ENCODE data around the gene ATP5F1C. TPM values are rescaled to one million over a fixed set of nuclear protein-coding genes. Genes with fewer than 3 reads are reported as not detected.
A peak's percentile ranks its signal among the peaks of the same experiment; 100 is the strongest.

ATP5F1C gene
- total RNA-seq, 1 donor, result 209 TPM

- Histone ChIP-seq H2AFZ (ENCODE audit: low read length) (no peak overlapping the region), H3K27ac (ENCODE audit: low read depth, low read length) (no peak overlapping the region), H3K27me3 (ENCODE audit: insufficient read depth, low read length) (no peaks in the 10 kb centered on the region), H3K4me3 (ENCODE audit: insufficient read depth, low read length) (no peak overlapping the region), H4K20me1 (ENCODE audit: insufficient read depth, low read length) (no peaks in the 10 kb centered on the region), H3K9me3 (ENCODE audit: low read depth, low read length) (no peaks in the 10 kb centered on the region), H3K36me3 (ENCODE audit: insufficient read depth, low read length) (peaks cover 24% of the 10 kb centered on the region), H3K4me2 (ENCODE audit: insufficient read depth, low read length) (no peak overlapping the region), H3K4me1 (ENCODE audit: insufficient read depth, low read length) (no peaks in the 10 kb centered on the region), H3K79me2 (ENCODE audit: insufficient read depth, low read length) (no peaks in the 10 kb centered on the region)
- peak; percentile 50 for DNase-seq (ENCODE audit: insufficient read length, low spot score, missing footprints)
- no peak for TF ChIP-seq CTCF (IDR thresholded peaks at IDR 0.05; ENCODE audit: extremely low read depth, low read depth, low read length)
Measured at GRCh38 chr10:7750222-7750621, 37.8 kb upstream of the ATP5F1C start.

- Histone ChIP-seq H2AFZ (ENCODE audit: low read length) (no peak overlapping the region), H3K4me2 (ENCODE audit: insufficient read depth, low read length) (no peak overlapping the region), H3K79me2 (ENCODE audit: insufficient read depth, low read length) (no peaks in the 10 kb centered on the region), H3K4me3 (ENCODE audit: insufficient read depth, low read length) (no peak overlapping the region), H3K27me3 (ENCODE audit: insufficient read depth, low read length) (no peaks in the 10 kb centered on the region), H3K36me3 (ENCODE audit: insufficient read depth, low read length) (peaks cover 35% of the 10 kb centered on the region), H3K27ac (ENCODE audit: low read depth, low read length) (no peak overlapping the region), H3K9me3 (ENCODE audit: low read depth, low read length) (no peaks in the 10 kb centered on the region), H4K20me1 (ENCODE audit: insufficient read depth, low read length) (no peaks in the 10 kb centered on the region), H3K4me1 (ENCODE audit: insufficient read depth, low read length) (no peaks in the 10 kb centered on the region)
- no peak for TF ChIP-seq CTCF (IDR thresholded peaks at IDR 0.05; ENCODE audit: extremely low read depth, low read depth, low read length)
- DNase-seq (ENCODE audit: insufficient read length, low spot score, missing footprints), result no peak
Measured at GRCh38 chr10:7752251-7752650, 35.7 kb upstream of the ATP5F1C start.

GRCh38 chr10:7755103-7755502 is 32.9 kb upstream of the ATP5F1C start:
- H3K4me2 ChIP-seq (ENCODE audit: insufficient read depth, low read length), result no peak overlapping the region
- H3K36me3 ChIP-seq (ENCODE audit: insufficient read depth, low read length), result peaks cover 55% of the 10 kb centered on the region
- H3K27me3 ChIP-seq (ENCODE audit: insufficient read depth, low read length), result no peaks in the 10 kb centered on the region
- H3K4me3 ChIP-seq (ENCODE audit: insufficient read depth, low read length), result no peak overlapping the region
- no peak for TF ChIP-seq CTCF (IDR thresholded peaks at IDR 0.05; ENCODE audit: extremely low read depth, low read depth, low read length)
- no peaks in the 10 kb centered on the region for H4K20me1 ChIP-seq (ENCODE audit: insufficient read depth, low read length)
- H3K79me2 ChIP-seq (ENCODE audit: insufficient read depth, low read length), result no peaks in the 10 kb centered on the region
- H3K27ac ChIP-seq (ENCODE audit: low read depth, low read length), result no peak overlapping the region
- H3K9me3 ChIP-seq (ENCODE audit: low read depth, low read length), result no peaks in the 10 kb centered on the region
- no peak for DNase-seq (ENCODE audit: insufficient read length, low spot score, missing footprints)
- no peak overlapping the region for H2AFZ ChIP-seq (ENCODE audit: low read length)
- no peaks in the 10 kb centered on the region for H3K4me1 ChIP-seq (ENCODE audit: insufficient read depth, low read length)

GRCh38 chr10:7756360-7756992 is 31.5 kb upstream of the ATP5F1C start:
- H3K36me3 ChIP-seq (ENCODE audit: insufficient read depth, low read length), result peaks cover 68% of the 10 kb centered on the region
- H3K27ac ChIP-seq (ENCODE audit: low read depth, low read length), result no peak overlapping the region
- no peak overlapping the region for H2AFZ ChIP-seq (ENCODE audit: low read length)
- H3K9me3 ChIP-seq (ENCODE audit: low read depth, low read length), result no peaks in the 10 kb centered on the region
- H3K4me1 ChIP-seq (ENCODE audit: insufficient read depth, low read length), result no peaks in the 10 kb centered on the region
- peak; percentile 65 for TF ChIP-seq CTCF (IDR thresholded peaks at IDR 0.05; ENCODE audit: extremely low read depth, low read depth, low read length)
- H3K4me2 ChIP-seq (ENCODE audit: insufficient read depth, low read length), result no peak overlapping the region
- no peak for DNase-seq (ENCODE audit: insufficient read length, low spot score, missing footprints)
- no peaks in the 10 kb centered on the region for H4K20me1 ChIP-seq (ENCODE audit: insufficient read depth, low read length)
- no peaks in the 10 kb centered on the region for H3K79me2 ChIP-seq (ENCODE audit: insufficient read depth, low read length)
- no peaks in the 10 kb centered on the region for H3K27me3 ChIP-seq (ENCODE audit: insufficient read depth, low read length)
- H3K4me3 ChIP-seq (ENCODE audit: insufficient read depth, low read length), result no peak overlapping the region
